Central memory CD8-positive, alpha-beta T cell (primary cell): ENCODE data around the gene MCM8.

Source experiments
- ATAC-seq: fragments of 150-1000 bp; cut with Tn5 transposase; replicated peaks from 2 replicates; pipeline ENCODE4 v1.10.0; 2022; ENCODE audit warnings: mild to moderate bottlenecking, moderate FRiP score, moderate number of reproducible peaks; ENCODE audit not compliant: poor library complexity, severe bottlenecking; ENCODE audit errors: extremely low read depth
- DNase-seq, 2 donors: peaks; one replicate each; pipeline ENCODE4 v3.0.0; 2021; ENCODE audit warnings: low spot score in 2 of 2
- H3K27ac Mint-ChIP-seq: one replicate; pipeline ENCODE4 v1.8.0; 2022; ENCODE audit warnings: low read depth, mild to moderate bottlenecking, moderate library complexity, mixed read lengths
- H3K27me3 Mint-ChIP-seq: one replicate; pipeline ENCODE4 v1.8.0; 2022; ENCODE audit warnings: mixed read lengths
- H3K36me3 Mint-ChIP-seq: one replicate; pipeline ENCODE4 v1.8.0; 2022; ENCODE audit warnings: mild to moderate bottlenecking, moderate library complexity, mixed read lengths; ENCODE audit not compliant: insufficient read depth
- H3K4me1 Mint-ChIP-seq: one replicate; pipeline ENCODE4 v1.8.0; 2022; ENCODE audit warnings: mixed read lengths
- H3K4me3 Mint-ChIP-seq: one replicate; pipeline ENCODE4 v1.8.0; 2022; ENCODE audit warnings: mild to moderate bottlenecking, moderate library complexity, mixed read lengths
- H3K9me3 Mint-ChIP-seq: one replicate; pipeline ENCODE4 v1.8.0; 2022; ENCODE audit warnings: mixed read lengths

MCM8 gene

DNA sequence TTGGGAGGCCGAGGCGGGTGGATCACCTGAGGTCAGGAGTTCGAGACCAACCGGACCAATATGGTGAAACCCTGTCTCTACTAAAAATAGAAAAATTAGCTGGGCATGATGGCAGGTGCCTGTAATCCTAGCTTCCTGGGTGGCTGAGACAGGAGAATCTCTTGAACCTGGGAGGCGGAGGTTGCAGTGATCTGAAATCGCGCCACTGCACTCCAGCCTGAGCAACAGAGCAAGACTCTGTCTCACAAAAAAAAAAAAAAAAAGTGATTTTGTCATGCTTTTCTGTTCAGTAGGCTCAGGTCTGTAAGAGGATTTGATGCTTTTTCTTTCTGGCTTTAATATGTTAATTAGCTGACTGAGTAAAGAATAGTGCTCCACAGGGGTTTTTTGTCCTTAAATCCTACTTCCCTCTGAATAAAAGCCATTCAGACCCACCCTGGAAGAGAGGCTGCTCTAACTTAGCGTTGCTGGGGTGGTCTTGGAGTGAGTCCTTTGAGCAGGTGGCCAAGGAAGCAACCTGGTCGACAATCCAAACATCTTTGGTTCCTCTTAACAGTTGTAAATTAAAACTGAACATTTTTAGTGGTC lies 19.0 kb downstream of the MCM8 start:
- no peak overlapping the region for H3K4me3 Mint-ChIP-seq
- DNase-seq (no peak), ATAC-seq (no peak)
- no peaks in the 10 kb centered on the region for H3K4me1 Mint-ChIP-seq
- H3K9me3 Mint-ChIP-seq: no peaks in the 10 kb centered on the region
- H3K27ac Mint-ChIP-seq: no peak overlapping the region
- H3K36me3 Mint-ChIP-seq: peaks cover 18% of the 10 kb centered on the region
- no peaks in the 10 kb centered on the region for H3K27me3 Mint-ChIP-seq

DNA sequence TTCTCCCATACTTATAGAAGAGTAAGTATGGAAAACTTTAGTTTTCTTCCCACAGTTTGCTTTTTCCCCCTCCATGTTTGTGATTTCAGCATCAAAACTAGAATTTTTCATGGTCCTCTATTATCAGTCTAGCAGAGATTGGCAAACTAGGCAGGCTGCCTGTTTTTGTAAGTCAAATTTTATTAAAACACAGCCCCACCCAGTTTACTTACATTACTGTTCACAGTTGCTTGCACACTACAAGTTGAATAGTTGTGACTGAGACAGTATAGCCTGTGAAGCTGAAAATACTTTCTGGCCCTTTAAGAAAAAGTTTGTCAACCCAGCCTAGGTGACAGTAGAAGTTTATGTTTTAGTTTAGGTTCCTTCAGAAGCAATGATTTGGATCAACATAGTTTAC lies 19.5 kb downstream of the MCM8 start:
- no peaks in the 10 kb centered on the region for H3K4me1 Mint-ChIP-seq
- no peak for ATAC-seq
- H3K36me3 Mint-ChIP-seq: peaks cover 18% of the 10 kb centered on the region

DNA sequence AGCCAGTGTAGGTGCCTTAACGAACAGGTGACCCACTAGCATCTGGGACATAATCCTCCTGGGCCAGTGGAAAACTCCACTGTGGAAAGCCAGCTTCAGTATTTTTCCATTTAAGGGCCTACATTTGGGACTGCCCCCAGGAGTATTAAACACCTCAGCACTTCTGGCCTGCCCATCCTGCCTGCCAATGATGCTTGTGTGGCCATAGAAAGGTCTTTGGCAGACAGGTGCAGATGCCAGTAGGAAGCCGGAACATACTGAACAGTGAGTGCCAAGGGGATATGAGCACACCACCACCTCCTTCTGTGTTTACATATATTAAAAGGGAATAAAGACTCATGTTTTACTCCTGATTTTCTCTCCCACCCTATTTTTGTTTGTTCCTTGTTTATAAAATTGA lies 19.9 kb downstream of the MCM8 start:
- no peaks in the 10 kb centered on the region for H3K4me1 Mint-ChIP-seq
- H3K27me3 Mint-ChIP-seq: no peaks in the 10 kb centered on the region
- peaks cover 17% of the 10 kb centered on the region for H3K36me3 Mint-ChIP-seq
- no peak overlapping the region for H3K4me3 Mint-ChIP-seq
- H3K27ac Mint-ChIP-seq: no peak overlapping the region
- ATAC-seq (no peak), DNase-seq (no peak)
- H3K9me3 Mint-ChIP-seq: no peaks in the 10 kb centered on the region

More for the DNA sequence above, 19.5 kb downstream of the MCM8 start:
- H3K9me3 Mint-ChIP-seq: no peaks in the 10 kb centered on the region
- DNase-seq: no peak
- no peaks in the 10 kb centered on the region for H3K27me3 Mint-ChIP-seq
- no peak overlapping the region for H3K4me3 Mint-ChIP-seq
- H3K27ac Mint-ChIP-seq: no peak overlapping the region

DNA sequence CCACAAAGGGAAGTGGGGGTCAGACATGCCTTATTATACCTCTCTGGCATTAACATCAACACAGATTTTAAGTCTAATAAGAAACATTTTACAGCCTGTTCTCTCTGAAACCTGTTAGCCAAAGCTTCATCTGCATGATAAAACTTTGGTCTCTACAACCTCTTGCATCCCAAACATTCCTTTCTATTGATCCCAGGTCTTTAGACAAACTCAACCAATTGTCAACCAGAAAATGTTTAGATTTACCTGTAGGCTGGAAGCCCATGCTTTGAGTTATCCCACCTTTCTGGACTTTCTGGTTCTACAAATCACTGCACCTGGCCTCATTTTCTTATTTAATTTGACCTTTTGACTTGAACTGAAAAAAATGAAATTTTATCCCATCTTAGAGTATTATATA lies 20.8 kb downstream of the MCM8 start:
- Mint-ChIP-seq H3K9me3 (no peaks in the 10 kb centered on the region), H3K27ac (no peak overlapping the region), H3K4me1 (no peaks in the 10 kb centered on the region), H3K27me3 (no peaks in the 10 kb centered on the region), H3K4me3 (no peak overlapping the region), H3K36me3 (peaks cover 13% of the 10 kb centered on the region)
- ATAC-seq: no peak
- no peak for DNase-seq

DNA sequence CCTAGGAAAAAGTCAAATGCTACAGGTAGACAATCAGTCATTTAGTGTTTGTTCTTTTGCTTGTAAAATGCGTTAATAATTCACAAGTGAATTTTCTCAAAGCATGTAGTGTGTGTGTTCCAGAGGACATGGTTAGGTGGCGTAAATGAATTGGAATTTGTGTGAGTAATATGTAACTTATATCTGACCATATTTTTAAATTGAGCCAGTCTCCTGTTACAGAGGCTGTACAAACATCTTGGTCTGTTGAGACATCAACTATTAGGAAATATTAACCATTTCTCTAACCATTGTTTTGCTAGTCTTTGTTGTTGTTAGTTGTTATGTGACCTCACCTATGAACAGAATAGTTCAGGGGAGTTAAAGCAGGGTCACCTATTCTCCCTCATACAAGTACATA lies 22.7 kb downstream of the MCM8 start:
- DNase-seq (no peak), ATAC-seq (no peak)
- Mint-ChIP-seq H3K4me3 (no peak overlapping the region), H3K4me1 (no peaks in the 10 kb centered on the region), H3K27me3 (no peaks in the 10 kb centered on the region), H3K9me3 (no peaks in the 10 kb centered on the region), H3K36me3 (peaks cover 5% of the 10 kb centered on the region), H3K27ac (no peak overlapping the region)

DNA sequence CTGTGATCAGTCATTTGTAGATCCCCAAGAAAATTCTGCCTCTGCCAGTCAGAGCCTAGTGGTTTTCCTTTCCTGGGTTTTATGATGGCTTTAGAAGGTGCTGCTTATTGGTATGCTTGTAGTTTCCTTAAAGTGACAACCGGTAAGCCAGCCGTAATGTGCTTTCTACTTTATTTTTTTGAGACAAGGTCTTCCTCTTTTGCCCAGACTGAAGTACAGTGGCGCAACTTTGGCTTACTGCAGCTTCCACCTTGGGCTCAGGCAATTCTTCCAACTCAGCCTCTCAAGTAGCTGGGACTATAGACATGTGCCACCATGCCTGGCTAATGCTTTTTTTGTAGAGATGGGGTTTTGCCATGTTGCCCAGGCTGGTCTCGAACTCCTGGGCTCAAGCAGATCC lies 23.5 kb downstream of the MCM8 start:
- DNase-seq (no peak), ATAC-seq (no peak)
- H3K27ac Mint-ChIP-seq: no peak overlapping the region
- no peaks in the 10 kb centered on the region for H3K4me1 Mint-ChIP-seq
- no peak overlapping the region for H3K4me3 Mint-ChIP-seq
- H3K9me3 Mint-ChIP-seq: no peaks in the 10 kb centered on the region
- peaks cover 3% of the 10 kb centered on the region for H3K36me3 Mint-ChIP-seq
- H3K27me3 Mint-ChIP-seq: no peaks in the 10 kb centered on the region

DNA sequence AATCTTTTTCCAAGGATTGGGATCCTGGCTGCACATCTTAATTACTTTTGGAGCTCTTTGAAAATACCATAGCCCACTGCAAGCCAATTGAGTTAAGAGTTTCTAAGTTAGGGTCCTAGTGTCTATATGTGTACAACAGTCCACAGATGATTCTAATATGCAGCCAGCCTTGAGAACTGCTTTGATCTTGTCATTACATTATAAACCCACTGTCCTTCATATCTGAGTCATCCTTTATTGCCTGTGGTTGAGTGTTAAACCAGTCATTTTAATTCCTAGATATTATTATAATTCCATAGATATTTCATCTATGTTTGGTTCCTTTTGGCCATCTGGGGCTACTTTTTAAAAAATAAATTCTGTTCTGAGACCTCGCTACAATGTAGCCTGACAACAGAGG lies 24.1 kb downstream of the MCM8 start:
- no peaks in the 10 kb centered on the region for H3K4me1 Mint-ChIP-seq
- H3K36me3 Mint-ChIP-seq: peaks cover 3% of the 10 kb centered on the region
- no peak for ATAC-seq
- H3K27me3 Mint-ChIP-seq: no peaks in the 10 kb centered on the region
- H3K27ac Mint-ChIP-seq: no peak overlapping the region
- H3K9me3 Mint-ChIP-seq: no peaks in the 10 kb centered on the region
- no peak for DNase-seq
- no peak overlapping the region for H3K4me3 Mint-ChIP-seq

DNA sequence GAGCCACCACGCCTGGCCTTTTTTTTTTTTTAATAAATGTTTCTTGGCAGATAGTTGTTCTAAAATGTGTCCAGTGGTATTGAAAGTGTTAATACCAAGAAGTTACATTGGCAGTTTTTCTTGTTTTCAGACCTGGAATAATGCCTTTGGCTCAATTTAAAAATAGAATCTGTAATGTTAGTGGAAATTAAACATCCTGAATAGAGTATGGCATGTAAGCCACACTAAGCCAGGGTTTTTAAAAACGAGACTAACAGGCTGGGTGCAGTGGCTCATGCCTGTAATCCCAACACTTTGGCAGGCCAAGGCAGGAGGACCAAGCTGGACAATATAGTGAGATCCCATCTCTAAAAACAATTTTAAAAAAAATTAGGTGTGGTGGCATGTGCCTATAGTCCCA lies 25.3 kb downstream of the MCM8 start:
- DNase-seq (no peak), ATAC-seq (no peak)
- no peak overlapping the region for H3K27ac Mint-ChIP-seq
- no peak overlapping the region for H3K4me3 Mint-ChIP-seq
- H3K4me1 Mint-ChIP-seq: no peaks in the 10 kb centered on the region
- no peaks in the 10 kb centered on the region for H3K9me3 Mint-ChIP-seq
- H3K36me3 Mint-ChIP-seq: peaks cover 4% of the 10 kb centered on the region
- no peaks in the 10 kb centered on the region for H3K27me3 Mint-ChIP-seq

DNA sequence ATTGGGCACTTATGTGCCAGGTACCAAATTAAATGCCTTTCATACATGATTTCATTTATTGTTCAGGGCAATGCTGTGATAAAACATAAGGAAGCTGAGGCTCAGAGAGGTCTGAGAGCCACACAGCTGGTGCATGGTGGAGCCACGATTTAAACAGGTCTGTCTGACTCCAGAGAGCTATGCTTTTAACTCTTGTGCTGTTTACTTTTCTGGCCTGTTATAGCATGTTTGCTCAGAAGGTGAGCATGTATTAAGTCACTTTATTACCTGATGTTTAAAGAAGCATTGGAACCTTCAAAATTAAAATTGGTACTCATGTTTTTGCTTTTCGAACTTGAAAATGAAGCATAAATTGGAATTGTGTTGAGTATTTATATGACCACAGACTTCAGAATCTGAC lies 26.8 kb downstream of the MCM8 start:
- Mint-ChIP-seq H3K4me1 (no peaks in the 10 kb centered on the region), H3K36me3 (peaks cover 4% of the 10 kb centered on the region), H3K27ac (no peak overlapping the region), H3K4me3 (no peak overlapping the region), H3K9me3 (no peaks in the 10 kb centered on the region), H3K27me3 (no peaks in the 10 kb centered on the region)
- DNase-seq (no peak), ATAC-seq (no peak)

DNA sequence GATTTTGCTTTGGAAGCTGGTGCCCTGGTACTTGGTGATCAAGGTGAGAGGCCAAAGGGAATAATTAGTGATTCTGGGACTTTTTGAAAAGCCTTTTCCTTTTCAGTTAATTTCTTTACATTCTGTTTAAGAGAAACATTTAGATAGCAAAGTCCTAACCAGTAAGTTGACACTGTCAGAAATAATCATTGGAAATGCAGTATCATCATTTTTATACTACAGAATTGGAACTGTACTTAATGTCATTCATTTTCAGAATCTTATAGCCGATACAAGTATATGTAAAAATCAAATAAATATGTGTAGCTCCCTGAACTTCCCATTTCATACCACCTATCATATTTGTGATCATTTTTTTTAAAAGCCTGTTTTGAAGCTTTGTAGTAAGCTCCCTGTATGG lies 27.5 kb downstream of the MCM8 start:
- ATAC-seq: no peak
- Mint-ChIP-seq H3K27ac (no peak overlapping the region), H3K4me3 (no peak overlapping the region), H3K36me3 (peaks cover 4% of the 10 kb centered on the region), H3K27me3 (no peaks in the 10 kb centered on the region), H3K4me1 (no peaks in the 10 kb centered on the region), H3K9me3 (no peaks in the 10 kb centered on the region)
- DNase-seq: no peak

DNA sequence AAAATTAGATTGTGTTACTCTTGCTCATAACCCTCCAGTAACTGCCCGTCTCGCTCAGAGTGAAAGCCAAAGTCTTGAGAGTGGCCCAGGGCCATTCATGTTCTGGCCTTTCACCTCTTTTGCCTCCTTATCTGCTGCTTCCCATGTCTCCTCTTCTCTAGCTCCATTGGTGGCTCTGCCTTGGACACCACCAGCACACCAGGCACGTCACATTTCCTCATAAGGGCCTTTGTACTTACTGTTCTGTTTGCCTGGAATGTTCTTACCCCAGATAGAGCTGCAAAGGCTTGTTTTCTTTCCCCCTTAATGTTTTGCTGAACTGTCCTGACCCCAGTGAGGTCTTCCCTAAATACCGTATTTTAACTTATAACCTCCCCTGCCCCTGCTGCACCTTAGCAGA lies 29.3 kb downstream of the MCM8 start:
- DNase-seq (no peak), ATAC-seq (no peak)
- Mint-ChIP-seq H3K4me3 (no peak overlapping the region), H3K9me3 (no peaks in the 10 kb centered on the region), H3K36me3 (peaks cover 12% of the 10 kb centered on the region), H3K4me1 (no peaks in the 10 kb centered on the region), H3K27me3 (no peaks in the 10 kb centered on the region), H3K27ac (no peak overlapping the region)

DNA sequence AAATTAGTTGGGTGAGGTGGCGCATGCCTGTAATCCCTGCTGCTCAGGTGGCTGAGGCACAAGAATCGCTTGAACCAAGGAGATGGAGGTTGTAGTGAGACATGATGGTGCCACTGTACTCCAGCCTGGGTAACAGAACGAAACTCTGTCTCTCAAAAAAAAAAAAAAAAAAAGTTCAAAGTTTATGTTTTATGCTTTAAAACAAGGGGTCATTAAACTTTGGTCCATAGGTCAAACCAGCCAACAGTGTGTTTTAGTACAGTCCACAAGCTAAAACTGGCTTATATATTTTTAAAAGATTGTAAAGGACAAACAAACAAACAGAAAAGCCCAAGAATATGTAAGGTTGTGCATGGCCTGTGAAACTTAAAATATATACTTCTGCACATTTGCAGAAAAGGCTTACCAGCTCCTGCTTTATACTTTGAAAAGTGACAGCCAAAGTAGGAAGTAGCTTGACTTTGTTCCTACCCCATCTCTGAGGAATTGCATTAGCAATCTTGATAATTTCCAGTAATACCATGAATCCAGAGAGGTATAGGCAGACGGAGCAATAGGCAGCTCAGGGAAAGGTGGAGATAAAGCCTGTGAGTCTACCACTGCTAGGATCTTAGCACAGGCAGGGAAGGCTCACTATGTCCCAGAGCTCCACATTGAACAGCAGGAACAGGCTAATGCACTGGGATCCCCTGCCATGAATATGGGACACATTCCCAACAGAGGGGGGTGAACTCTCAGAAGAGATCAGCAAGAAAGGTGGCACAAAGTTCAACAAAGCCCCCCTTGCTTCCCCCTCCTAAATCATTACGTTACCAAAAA lies 30.5 kb downstream of the MCM8 start:
- no peak overlapping the region for H3K27ac Mint-ChIP-seq
- H3K4me1 Mint-ChIP-seq: no peaks in the 10 kb centered on the region
- ATAC-seq (no peak), DNase-seq (no peak)
- H3K27me3 Mint-ChIP-seq: no peaks in the 10 kb centered on the region
- H3K36me3 Mint-ChIP-seq: peaks cover 12% of the 10 kb centered on the region
- no peak overlapping the region for H3K4me3 Mint-ChIP-seq
- H3K9me3 Mint-ChIP-seq: no peaks in the 10 kb centered on the region

DNA sequence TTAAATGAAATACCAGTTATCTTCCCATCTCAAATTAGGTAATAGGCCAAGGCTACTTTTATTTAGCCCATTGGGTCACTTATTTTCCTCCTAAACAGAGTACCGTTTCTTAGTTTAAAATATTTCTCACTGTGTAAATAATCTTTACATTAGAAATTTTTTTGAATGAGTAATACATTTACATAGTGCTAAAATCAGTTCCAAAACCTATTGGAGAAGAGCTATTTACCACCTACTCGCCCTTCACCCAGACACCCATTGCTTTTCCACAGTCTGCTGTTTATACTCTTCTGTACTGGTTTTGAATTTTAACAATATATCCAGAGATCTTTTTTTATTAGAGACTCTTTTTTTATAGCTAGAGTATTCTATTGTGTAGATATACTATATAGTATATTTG lies 36.9 kb downstream of the MCM8 start:
- DNase-seq (no peak), ATAC-seq (no peak)
- no peaks in the 10 kb centered on the region for H3K9me3 Mint-ChIP-seq
- no peaks in the 10 kb centered on the region for H3K27me3 Mint-ChIP-seq
- H3K36me3 Mint-ChIP-seq: peaks cover 18% of the 10 kb centered on the region
- H3K27ac Mint-ChIP-seq: no peak overlapping the region
- no peak overlapping the region for H3K4me3 Mint-ChIP-seq
- H3K4me1 Mint-ChIP-seq: no peaks in the 10 kb centered on the region
